PC-3 (cell line): Measurements from ENCODE around the gene DHRS3. TPM values are rescaled to one million over a fixed set of nuclear protein-coding genes. Genes with fewer than 3 reads are reported as not detected.

Source experiments
- ATAC-seq: fragments of 200-7000 bp; cut with Tn5 transposase; 2 replicates; pipeline ENCODE4 v1.9.1; 2020; ENCODE audit warnings: mild to moderate bottlenecking, moderate library complexity
- BruUV-seq: library from RNA; stranded (reverse); fragments of 400-500 nt; replicated peaks from 2 replicates; lab custom pipeline; 2021; lab: Mats Ljungman, UMichigan
- CTCF ChIA-PET: fragments of 300-600 bp; sonication (Branson Sonifier 250); formaldehyde crosslinking; loops from one replicate; lab custom pipeline; 2022; ENCODE audit warnings: antibody characterized with exemption; lab: Charles Lee
- POLR2A ChIA-PET: fragments of 300-600 bp; sonication (Branson Sonifier 250); formaldehyde crosslinking; loops from one replicate; lab custom pipeline; 2022; ENCODE audit warnings: antibody characterized with exemption; ENCODE audit not compliant: unreplicated experiment; lab: Charles Lee
- DNase-seq: peaks from one replicate; pipeline ENCODE4 v3.0.0-alpha.2; 2015
- H2AFZ ChIP-seq: fragments of 300-600 bp; sonication (generic); 2 replicates; pipeline ENCODE4 v1.6.0; 2016; ENCODE audit warnings: antibody characterized with exemption, low read length
- H3F3A ChIP-seq: fragments of 300-600 bp; sonication (generic); one replicate; pipeline ENCODE4 v1.6.0; 2017; ENCODE audit warnings: antibody characterized with exemption, low read length, control low read depth, mild to moderate bottlenecking; ENCODE audit not compliant: unreplicated experiment
- H3K27ac ChIP-seq: fragments of 300-600 bp; sonication (generic); 2 replicates; pipeline ENCODE4 v1.5.1; 2016; ENCODE audit warnings: mild to moderate bottlenecking, low read length
- H3K27me3 ChIP-seq: fragments of 300-600 bp; sonication (generic); 2 replicates; pipeline ENCODE4 v1.6.1; 2016; ENCODE audit warnings: low read length, mixed read lengths
- H3K36me3 ChIP-seq: fragments of 300-600 bp; sonication (generic); 2 replicates; pipeline ENCODE4 v1.6.1; 2016; ENCODE audit warnings: low read depth, mixed run types, low read length, mixed read lengths
- H3K4me1 ChIP-seq: fragments of 300-600 bp; sonication (generic); 2 replicates; pipeline ENCODE4 v1.5.1; 2016; ENCODE audit warnings: low read length; ENCODE audit not compliant: insufficient read depth
- H3K4me2 ChIP-seq: fragments of 300-600 bp; sonication (generic); 2 replicates; pipeline ENCODE4 v1.6.0; 2016; ENCODE audit warnings: low read length
- H3K4me3 ChIP-seq: fragments of 300-600 bp; sonication (generic); 2 replicates; pipeline ENCODE4 v1.5.1; 2016; ENCODE audit warnings: mild to moderate bottlenecking, low read length, mixed read lengths
- H3K79me2 ChIP-seq: fragments of 300-600 bp; sonication (generic); 2 replicates; pipeline ENCODE4 v1.6.1; 2017; ENCODE audit warnings: low read length, mixed read lengths
- H3K9ac ChIP-seq: fragments of 300-600 bp; sonication (generic); 2 replicates; pipeline ENCODE4 v1.6.0; 2016; ENCODE audit warnings: mild to moderate bottlenecking, low read length
- H3K9me2 ChIP-seq: fragments of 300-600 bp; sonication (generic); replicated peaks from 2 replicates; pipeline ENCODE4 v1.6.1; 2016; ENCODE audit warnings: mixed run types, low read length, mixed read lengths
- H3K9me3 ChIP-seq: fragments of 300-600 bp; sonication (generic); 2 replicates; pipeline ENCODE4 v1.6.1; 2016; ENCODE audit warnings: low read length, mixed read lengths
- H4K20me1 ChIP-seq: fragments of 300-600 bp; sonication (generic); 2 replicates; pipeline ENCODE4 v1.6.1; 2016; ENCODE audit warnings: low read length, mixed read lengths
- CTCF ChIP-seq: fragments of 300-600 bp; sonication (generic); conservative IDR thresholded peaks from 2 replicates; pipeline ENCODE4 v1.5.1; 2017; ENCODE audit warnings: antibody characterized with exemption, low read depth, mild to moderate bottlenecking, low read length
- EZH2 ChIP-seq: fragments of 300-600 bp; sonication (generic); IDR thresholded peaks from one replicate; pipeline ENCODE4 v1.6.1; 2017; ENCODE audit warnings: antibody characterized with exemption, mild to moderate bottlenecking, low read length; ENCODE audit not compliant: unreplicated experiment
- EZH2phosphoT487 ChIP-seq: fragments of 300-600 bp; sonication (generic); IDR thresholded peaks from 2 replicates; pipeline ENCODE4 v1.6.1; 2018; ENCODE audit warnings: mild to moderate bottlenecking, antibody characterized with exemption, low read length, borderline replicate concordance
- intact Hi-C: fragments of 100-400 bp; cut with micrococcal nuclease; formaldehyde crosslinking; loops from 2 replicates; pipeline ENCODE4 v1.9.0; 2023
- total RNA-seq: library from RNA; depleted of rRNA; stranded (reverse); fragments of >200 nt; gene quantifications from 2 replicates; pipeline ENCODE4 v1.2.3, GENCODE V29; 2014

DHRS3 gene
- total RNA-seq, 1 experiment from 2014 or later = 105 TPM

- no peak for TF ChIP-seq EZH2
- TF ChIP-seq EZH2phosphoT487 = no peak
- no peak for TF ChIP-seq CTCF
- H3K9me2 ChIP-seq = no peaks in the 10 kb centered on the region
- ATAC-seq (no peak), DNase-seq (no peak)
- intact Hi-C loops = loop anchor here (5.0 kb wide), 1 partner anchor 34 kb away; no protein-coding TSS in a partner anchor
- no peaks in the 10 kb centered on the region for H3K36me3 ChIP-seq
- H3K27me3 ChIP-seq = no peaks in the 10 kb centered on the region
- H4K20me1 ChIP-seq = no peaks in the 10 kb centered on the region
- H3K4me2 ChIP-seq = no peak overlapping the region
- no TSS peak for BruUV-seq
- no peak overlapping the region for H3K4me3 ChIP-seq
- H3F3A ChIP-seq = no peaks in the 10 kb centered on the region
- H3K9me3 ChIP-seq = no peaks in the 10 kb centered on the region
- no peak overlapping the region for H3K9ac ChIP-seq
- no peaks in the 10 kb centered on the region for H3K79me2 ChIP-seq
- no peak overlapping the region for H3K27ac ChIP-seq
- H3K4me1 ChIP-seq = no peaks in the 10 kb centered on the region; the same call in 1 of the 2 replicates
- H2AFZ ChIP-seq = no peak overlapping the region
- ChIA-PET POLR2A (no interaction called here), CTCF (no interaction called here)
Measured at GRCh38 chr1:12656575-12656974, 38.6 kb upstream of the DHRS3 start.

GRCh38 chr1:12654657-12655056 is 36.6 kb upstream of the DHRS3 start:
- ChIA-PET CTCF (no interaction called here), POLR2A (interaction anchor here (0.6 kb wide), 1 partner anchor 37 kb away, joined by 3 read pairs; the partner anchor contains the start of gene DHRS3)
- DNase-seq (no peak), ATAC-seq (no peak)
- Histone ChIP-seq H3K27ac (no peak overlapping the region), H3K27me3 (no peaks in the 10 kb centered on the region), H3K9me3 (no peaks in the 10 kb centered on the region), H4K20me1 (no peaks in the 10 kb centered on the region), H3K4me2 (no peak overlapping the region), H3F3A (no peaks in the 10 kb centered on the region), H3K79me2 (no peaks in the 10 kb centered on the region), H3K4me1 (no peaks in the 10 kb centered on the region; the same call in 1 of the 2 replicates), H3K9me2 (no peaks in the 10 kb centered on the region), H2AFZ (no peak overlapping the region), H3K9ac (no peak overlapping the region), H3K36me3 (no peaks in the 10 kb centered on the region), H3K4me3 (no peak overlapping the region)
- intact Hi-C loops = loop anchor here (5.0 kb wide), 1 partner anchor 32 kb away; no protein-coding TSS in a partner anchor
- BruUV-seq = no TSS peak
- TF ChIP-seq CTCF (no peak), EZH2phosphoT487 (no peak)

- H3K4me2 ChIP-seq = no peak overlapping the region
- POLR2A ChIA-PET = interaction anchor here (0.6 kb wide), 1 partner anchor 36 kb away, joined by 3 read pairs; the partner anchor contains the start of gene DHRS3
- no peak for ATAC-seq
Measured at GRCh38 chr1:12654004-12654567, 36.1 kb upstream of the DHRS3 start.

More at GRCh38 chr1:12654004-12654567, 36.1 kb upstream of the DHRS3 start:
- no peaks in the 10 kb centered on the region for H3F3A ChIP-seq
- no peak overlapping the region for H2AFZ ChIP-seq
- no peak overlapping the region for H3K4me3 ChIP-seq
- H3K79me2 ChIP-seq = no peaks in the 10 kb centered on the region
- CTCF ChIA-PET = no interaction called here
- no peak overlapping the region for H3K27ac ChIP-seq
- no peak for TF ChIP-seq CTCF
- no peak for TF ChIP-seq EZH2phosphoT487
- no peak for TF ChIP-seq EZH2
- no peak overlapping the region for H3K9ac ChIP-seq
- BruUV-seq = no TSS peak
- H3K9me3 ChIP-seq = no peaks in the 10 kb centered on the region
- DNase-seq = no peak
- no peaks in the 10 kb centered on the region for H3K36me3 ChIP-seq
- no peaks in the 10 kb centered on the region; the same call in 1 of the 2 replicates for H3K4me1 ChIP-seq
- no peaks in the 10 kb centered on the region for H3K9me2 ChIP-seq
- H4K20me1 ChIP-seq = no peaks in the 10 kb centered on the region
- no peaks in the 10 kb centered on the region for H3K27me3 ChIP-seq
- intact Hi-C loops = no loop called here
